Testis (tissue), 2 donors: ENCODE data around the gene PPIL1.

Experiments used
- POLR2A ChIP-seq: fragments of 450-650 bp; IDR thresholded peaks from one replicate; pipeline ENCODE4 v1.6.1; 2017; ENCODE audit warnings: antibody characterized with exemption, mild to moderate bottlenecking, moderate library complexity
- TF ChIP-seq, protein P1 (sequence below), 3 experiments: fragments of 450-650 bp in 2 of 3; fragments of 200-600 bp in 1 of 3; sonication (generic) in 1 of 3; IDR thresholded peaks; one replicate each; pipeline ENCODE4 v1.5.1; 2016 to 2019; ENCODE audit warnings: antibody characterized with exemption in 3 of 3, mild to moderate bottlenecking in 2 of 3, moderate library complexity in 1 of 3

DNA sequence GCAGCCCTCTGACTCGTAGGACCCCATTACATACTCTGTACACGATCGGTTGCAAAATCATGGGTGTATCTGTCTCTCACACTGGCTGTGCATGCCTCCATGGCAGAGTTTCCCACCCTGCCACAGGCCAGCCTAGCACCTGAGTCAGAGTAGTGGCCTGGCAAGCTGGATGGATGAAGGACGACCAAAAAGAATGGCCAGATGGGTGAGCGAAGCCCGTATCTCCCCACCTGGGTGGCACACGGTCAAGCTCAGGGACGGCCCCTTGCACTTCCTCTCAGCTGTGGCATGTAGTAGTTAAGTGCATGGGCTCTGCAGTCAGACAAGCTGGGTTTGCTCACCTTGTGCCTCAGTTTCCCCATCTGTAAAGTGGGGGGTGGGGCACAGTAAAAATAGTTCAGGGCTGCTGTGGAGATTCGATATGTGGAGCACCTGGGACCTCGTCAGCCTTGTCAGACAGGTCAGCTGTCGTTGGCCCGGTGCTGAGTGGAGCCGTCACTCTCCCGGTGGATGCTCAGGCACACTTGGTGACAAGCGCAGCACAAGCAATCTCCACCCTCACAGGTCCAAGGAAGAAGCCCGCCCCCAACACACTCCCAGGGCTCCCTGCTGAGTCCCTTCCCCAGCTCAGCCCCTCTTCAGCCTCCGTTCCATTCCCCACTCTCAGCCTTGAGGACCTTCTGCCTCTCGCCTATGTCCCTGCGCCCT, 47.9 kb downstream of the PPIL1 start:
- TF ChIP-seq, protein P1, sequence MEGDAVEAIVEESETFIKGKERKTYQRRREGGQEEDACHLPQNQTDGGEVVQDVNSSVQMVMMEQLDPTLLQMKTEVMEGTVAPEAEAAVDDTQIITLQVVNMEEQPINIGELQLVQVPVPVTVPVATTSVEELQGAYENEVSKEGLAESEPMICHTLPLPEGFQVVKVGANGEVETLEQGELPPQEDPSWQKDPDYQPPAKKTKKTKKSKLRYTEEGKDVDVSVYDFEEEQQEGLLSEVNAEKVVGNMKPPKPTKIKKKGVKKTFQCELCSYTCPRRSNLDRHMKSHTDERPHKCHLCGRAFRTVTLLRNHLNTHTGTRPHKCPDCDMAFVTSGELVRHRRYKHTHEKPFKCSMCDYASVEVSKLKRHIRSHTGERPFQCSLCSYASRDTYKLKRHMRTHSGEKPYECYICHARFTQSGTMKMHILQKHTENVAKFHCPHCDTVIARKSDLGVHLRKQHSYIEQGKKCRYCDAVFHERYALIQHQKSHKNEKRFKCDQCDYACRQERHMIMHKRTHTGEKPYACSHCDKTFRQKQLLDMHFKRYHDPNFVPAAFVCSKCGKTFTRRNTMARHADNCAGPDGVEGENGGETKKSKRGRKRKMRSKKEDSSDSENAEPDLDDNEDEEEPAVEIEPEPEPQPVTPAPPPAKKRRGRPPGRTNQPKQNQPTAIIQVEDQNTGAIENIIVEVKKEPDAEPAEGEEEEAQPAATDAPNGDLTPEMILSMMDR (IDR thresholded peaks at IDR 0.05): no peak
- no peak for TF ChIP-seq POLR2A
